Type B pancreatic cell (in vitro differentiated cells): Measurements from ENCODE around the gene USP5. TPM values are rescaled to one million over a fixed set of nuclear protein-coding genes. Genes with fewer than 3 reads are reported as not detected.

Source experiments
- DNase-seq: peaks from one replicate; pipeline ENCODE4 v3.0.0; 2021; ENCODE audit warnings: mixed read lengths; ENCODE audit not compliant: unreplicated experiment; ENCODE audit errors: extremely low spot score
- H3K27ac Mint-ChIP-seq: 2 replicates; pipeline ENCODE4 v1.8.0; 2021; ENCODE audit warnings: mild to moderate bottlenecking, mixed read lengths
- H3K27me3 Mint-ChIP-seq: 2 replicates; pipeline ENCODE4 v1.8.0; 2021; ENCODE audit warnings: mixed read lengths
- H3K36me3 Mint-ChIP-seq: 2 replicates; pipeline ENCODE4 v1.8.0; 2021; ENCODE audit warnings: mixed read lengths
- H3K4me1 Mint-ChIP-seq: one replicate; pipeline ENCODE4 v1.8.0; 2021; ENCODE audit warnings: mixed read lengths; ENCODE audit not compliant: unreplicated experiment
- H3K4me3 Mint-ChIP-seq: 2 replicates; pipeline ENCODE4 v1.8.0; 2021; ENCODE audit warnings: mild to moderate bottlenecking, mixed read lengths
- H3K9me3 Mint-ChIP-seq: 2 replicates; pipeline ENCODE4 v1.8.0; 2021; ENCODE audit warnings: mixed read lengths
- CTCF ChIP-seq: fragments of 200-600 bp; sonication (generic); conservative IDR thresholded peaks from 2 replicates; pipeline ENCODE4 v1.5.0; 2021; ENCODE audit warnings: antibody characterized with exemption, mild to moderate bottlenecking
- long read RNA-seq: library from polyadenylated mRNA; unstranded; transcript quantifications from one replicate; pipeline ENCODE4 v2.0.0, GENCODE V29; 2020
- total RNA-seq: library from RNA; stranded (reverse); gene quantifications from 2 replicates; pipeline ENCODE4 v1.2.1, GENCODE V29; 2021; ENCODE audit warnings: low replicate concordance

USP5 gene
- 121 and 198 TPM in 2 replicates for total RNA-seq
- long read RNA-seq, partial matches to known transcripts: 4 of 9 reads
- long read RNA-seq, other reads (novel, unspliced or antisense): 1 of 9 reads

GRCh38 chr12:6851921-6852650, at the start of gene USP5:
TSS of gene USP5 (plus strand) at chr12:6852150. CDS start at chr12:6852180, 30 bp downstream.
- peaks cover 20% of the 10 kb centered on the region for H3K36me3 Mint-ChIP-seq
- H3K9me3 Mint-ChIP-seq: no peaks in the 10 kb centered on the region
- H3K4me3 Mint-ChIP-seq: peak within 1 kb of the TSS; percentile 94
- DNase-seq: peak; percentile 98
- no peak for TF ChIP-seq CTCF
- H3K4me1 Mint-ChIP-seq: peaks cover 12% of the 10 kb centered on the region
- peak within 1 kb of the TSS; percentile 98 for H3K27ac Mint-ChIP-seq
- H3K27me3 Mint-ChIP-seq: peaks cover 2% of the 10 kb centered on the region

- peaks cover 3% of the 10 kb centered on the region for H3K36me3 Mint-ChIP-seq
- H3K27me3 Mint-ChIP-seq: peaks cover 13% of the 10 kb centered on the region
- H3K4me1 Mint-ChIP-seq: no peaks in the 10 kb centered on the region
- H3K9me3 Mint-ChIP-seq: peaks cover 5% of the 10 kb centered on the region
- DNase-seq: no peak
- TF ChIP-seq CTCF: no peak
- no peak overlapping the region for H3K4me3 Mint-ChIP-seq
- H3K27ac Mint-ChIP-seq: no peak overlapping the region
These were observed 44.8 kb upstream of the USP5 start for GRCh38 chr12:6807170-6807569.

GRCh38 chr12:6809056-6809455, 42.9 kb upstream of the USP5 start:
- no peak for DNase-seq
- TF ChIP-seq CTCF: no peak
- peaks cover 3% of the 10 kb centered on the region for H3K9me3 Mint-ChIP-seq
- H3K4me1 Mint-ChIP-seq: no peaks in the 10 kb centered on the region
- H3K27ac Mint-ChIP-seq: no peak overlapping the region
- H3K27me3 Mint-ChIP-seq: peaks cover 22% of the 10 kb centered on the region
- H3K4me3 Mint-ChIP-seq: no peak overlapping the region
- peaks cover 2% of the 10 kb centered on the region for H3K36me3 Mint-ChIP-seq

GRCh38 chr12:6810758-6811157, 41.2 kb upstream of the USP5 start:
- no peak for DNase-seq
- Mint-ChIP-seq H3K9me3 (no peaks in the 10 kb centered on the region), H3K27ac (no peak overlapping the region), H3K36me3 (no peaks in the 10 kb centered on the region), H3K4me3 (no peak overlapping the region), H3K27me3 (peaks cover 35% of the 10 kb centered on the region), H3K4me1 (no peaks in the 10 kb centered on the region)
- no peak for TF ChIP-seq CTCF

GRCh38 chr12:6813363-6813762, 38.6 kb upstream of the USP5 start:
- Mint-ChIP-seq H3K9me3 (no peaks in the 10 kb centered on the region), H3K4me3 (no peak overlapping the region), H3K36me3 (no peaks in the 10 kb centered on the region), H3K27ac (no peak overlapping the region), H3K4me1 (peaks cover 14% of the 10 kb centered on the region), H3K27me3 (peaks cover 41% of the 10 kb centered on the region)
- no peak for TF ChIP-seq CTCF
- DNase-seq: no peak
